ENCODE measurements around the gene DUSP10. TPM values are rescaled to one million over a fixed set of nuclear protein-coding genes. Genes with fewer than 3 reads are reported as not detected.

DUSP10 gene
- total RNA-seq, 1 experiment from 2014 or later: 1.7 TPM

DNA sequence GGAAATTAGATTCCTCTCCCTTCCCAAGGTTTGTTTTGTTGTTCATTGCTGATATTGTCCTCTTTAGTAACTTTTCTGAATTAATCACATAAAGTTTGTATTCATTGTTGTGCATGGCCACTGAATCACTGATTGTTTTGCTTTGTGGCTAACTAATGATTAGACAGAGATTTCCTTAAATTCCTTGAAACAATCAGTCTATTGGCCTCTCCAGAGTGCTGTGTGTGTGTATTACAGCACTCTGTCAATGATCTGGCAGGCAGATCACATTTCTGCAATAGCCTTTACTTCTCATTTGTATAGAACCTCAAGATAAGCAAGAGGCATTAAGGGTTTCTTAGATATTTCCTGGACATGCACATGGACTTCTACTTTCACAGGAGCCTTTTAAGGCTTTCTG, 78.6 kb downstream of the DUSP10 start:
- no peaks in the 10 kb centered on the region for H3K79me2 ChIP-seq (ENCODE audit: insufficient read depth, low read length)
- no peaks in the 10 kb centered on the region for H3K27me3 ChIP-seq (ENCODE audit: insufficient read depth, low read length)
- H3K9me2 ChIP-seq (ENCODE audit: insufficient read depth): no peaks in the 10 kb centered on the region
- no peaks in the 10 kb centered on the region for H4K20me1 ChIP-seq (ENCODE audit: insufficient read depth)
- no peak overlapping the region for H3K4me2 ChIP-seq (ENCODE audit: low read length)
- intact Hi-C loops (cut with micrococcal nuclease): no loop called here
- no peak for ATAC-seq
- H3K9ac ChIP-seq (ENCODE audit: low read length): no peak overlapping the region
- peaks cover 0 to 4% of the 10 kb centered on the region in 2 experiments; a peak in 1 of 4 replicates for H3K4me1 ChIP-seq (ENCODE audit: control insufficient read depth in 1 of 2, insufficient read depth in 2 of 2, low read length in 2 of 2)
- ChIA-PET CTCF (no interaction called here), RAD21 (ENCODE audit: low non-redundant PET in 1 of 2, low total read pairs in 2 of 2, uncharacterized antibody in 2 of 2, unreplicated experiment in 2 of 2) (no interaction called here), POLR2A (no interaction called here)
- BruUV-seq (replicated peaks): no TSS peak
- H2AFZ ChIP-seq (ENCODE audit: low read depth, low read length, poor library complexity, severe bottlenecking): no peak overlapping the region
- TF ChIP-seq SP1 (IDR thresholded peaks at IDR 0.05; ENCODE audit: low read depth) (no peak), POLR2AphosphoS5 (IDR thresholded peaks at IDR 0.05; ENCODE audit: low read depth, low read length) (no peak), EZH2 (IDR thresholded peaks at IDR 0.05) (no peak), JUND (IDR thresholded peaks at IDR 0.05) (no peak), POLR2A (IDR thresholded peaks at IDR 0.05; ENCODE audit: borderline replicate concordance, extremely low read depth, insufficient read depth, insufficient read length) (no peak), CBX3 (IDR thresholded peaks at IDR 0.05; ENCODE audit: low read depth) (no peak), RAD21 (IDR thresholded peaks at IDR 0.05; ENCODE audit: low read depth) (no peak)
- H3K9me3 ChIP-seq (ENCODE audit: control insufficient read depth in 1 of 2, insufficient read depth in 1 of 2, low read depth in 1 of 2, low read length in 2 of 2): no peaks in the 10 kb centered on the region
- H3K27ac ChIP-seq (ENCODE audit: low read depth, low read length): no peak overlapping the region
- H3K4me3 ChIP-seq (replicated peaks in 1 of 2; ENCODE audit: low read depth in 1 of 2, low read length in 2 of 2): no peak overlapping the region
- no peak for DNase-seq (ENCODE audit: low read depth, low spot score)
- H3K36me3 ChIP-seq (ENCODE audit: control insufficient read depth in 1 of 2, insufficient read depth in 2 of 2, low read length in 2 of 2): no peaks in the 10 kb centered on the region

DNA sequence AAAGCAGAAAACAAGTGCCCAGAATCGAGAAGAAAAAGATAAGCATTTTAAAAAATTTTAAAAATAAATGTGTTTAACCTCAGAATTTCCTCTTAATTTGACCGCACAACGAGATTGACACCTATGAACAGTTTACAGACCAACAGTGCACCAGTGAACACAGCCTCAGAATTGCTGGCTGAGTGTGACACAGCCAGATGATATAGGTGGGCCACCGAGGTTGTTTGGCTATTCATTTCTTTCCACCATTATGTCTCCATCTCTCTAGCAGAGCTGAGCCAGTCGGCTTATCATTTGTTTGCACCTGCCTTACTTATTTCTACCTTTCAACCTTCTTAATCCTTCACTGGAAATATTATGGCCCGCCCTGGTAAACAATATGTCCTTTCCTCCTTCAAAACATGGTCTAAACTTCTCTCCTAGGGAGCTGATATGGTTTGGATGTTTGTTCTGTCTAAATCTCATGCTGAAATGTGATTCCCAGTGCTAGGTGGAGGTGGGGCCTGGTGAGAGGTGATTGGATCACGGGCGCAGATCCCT, 86.1 kb downstream of the DUSP10 start:
- no peak for TF ChIP-seq ZNF274 (IDR thresholded peaks at IDR 0.05; ENCODE audit: low read depth, low read length)
- TF ChIP-seq CEBPB (IDR thresholded peaks at IDR 0.05; ENCODE audit: low read depth): no peak
- no peak for TF ChIP-seq SIN3A (IDR thresholded peaks at IDR 0.05; ENCODE audit: low read depth)
- TF ChIP-seq YY1 (IDR thresholded peaks at IDR 0.05; ENCODE audit: extremely low read depth, insufficient replicate concordance, low read depth, low read length): no peak
- TF ChIP-seq, protein P1, sequence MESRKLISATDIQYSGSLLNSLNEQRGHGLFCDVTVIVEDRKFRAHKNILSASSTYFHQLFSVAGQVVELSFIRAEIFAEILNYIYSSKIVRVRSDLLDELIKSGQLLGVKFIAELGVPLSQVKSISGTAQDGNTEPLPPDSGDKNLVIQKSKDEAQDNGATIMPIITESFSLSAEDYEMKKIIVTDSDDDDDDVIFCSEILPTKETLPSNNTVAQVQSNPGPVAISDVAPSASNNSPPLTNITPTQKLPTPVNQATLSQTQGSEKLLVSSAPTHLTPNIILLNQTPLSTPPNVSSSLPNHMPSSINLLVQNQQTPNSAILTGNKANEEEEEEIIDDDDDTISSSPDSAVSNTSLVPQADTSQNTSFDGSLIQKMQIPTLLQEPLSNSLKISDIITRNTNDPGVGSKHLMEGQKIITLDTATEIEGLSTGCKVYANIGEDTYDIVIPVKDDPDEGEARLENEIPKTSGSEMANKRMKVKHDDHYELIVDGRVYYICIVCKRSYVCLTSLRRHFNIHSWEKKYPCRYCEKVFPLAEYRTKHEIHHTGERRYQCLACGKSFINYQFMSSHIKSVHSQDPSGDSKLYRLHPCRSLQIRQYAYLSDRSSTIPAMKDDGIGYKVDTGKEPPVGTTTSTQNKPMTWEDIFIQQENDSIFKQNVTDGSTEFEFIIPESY (IDR thresholded peaks at IDR 0.05; ENCODE audit: extremely low read depth, insufficient replicate concordance, low read length): no peak
- TF ChIP-seq POLR2AphosphoS5 (IDR thresholded peaks at IDR 0.05; ENCODE audit: low read depth, low read length): no peak
- no peak for TF ChIP-seq ELF1 (IDR thresholded peaks at IDR 0.05; ENCODE audit: borderline replicate concordance, low read depth)
- TF ChIP-seq, protein P2, sequence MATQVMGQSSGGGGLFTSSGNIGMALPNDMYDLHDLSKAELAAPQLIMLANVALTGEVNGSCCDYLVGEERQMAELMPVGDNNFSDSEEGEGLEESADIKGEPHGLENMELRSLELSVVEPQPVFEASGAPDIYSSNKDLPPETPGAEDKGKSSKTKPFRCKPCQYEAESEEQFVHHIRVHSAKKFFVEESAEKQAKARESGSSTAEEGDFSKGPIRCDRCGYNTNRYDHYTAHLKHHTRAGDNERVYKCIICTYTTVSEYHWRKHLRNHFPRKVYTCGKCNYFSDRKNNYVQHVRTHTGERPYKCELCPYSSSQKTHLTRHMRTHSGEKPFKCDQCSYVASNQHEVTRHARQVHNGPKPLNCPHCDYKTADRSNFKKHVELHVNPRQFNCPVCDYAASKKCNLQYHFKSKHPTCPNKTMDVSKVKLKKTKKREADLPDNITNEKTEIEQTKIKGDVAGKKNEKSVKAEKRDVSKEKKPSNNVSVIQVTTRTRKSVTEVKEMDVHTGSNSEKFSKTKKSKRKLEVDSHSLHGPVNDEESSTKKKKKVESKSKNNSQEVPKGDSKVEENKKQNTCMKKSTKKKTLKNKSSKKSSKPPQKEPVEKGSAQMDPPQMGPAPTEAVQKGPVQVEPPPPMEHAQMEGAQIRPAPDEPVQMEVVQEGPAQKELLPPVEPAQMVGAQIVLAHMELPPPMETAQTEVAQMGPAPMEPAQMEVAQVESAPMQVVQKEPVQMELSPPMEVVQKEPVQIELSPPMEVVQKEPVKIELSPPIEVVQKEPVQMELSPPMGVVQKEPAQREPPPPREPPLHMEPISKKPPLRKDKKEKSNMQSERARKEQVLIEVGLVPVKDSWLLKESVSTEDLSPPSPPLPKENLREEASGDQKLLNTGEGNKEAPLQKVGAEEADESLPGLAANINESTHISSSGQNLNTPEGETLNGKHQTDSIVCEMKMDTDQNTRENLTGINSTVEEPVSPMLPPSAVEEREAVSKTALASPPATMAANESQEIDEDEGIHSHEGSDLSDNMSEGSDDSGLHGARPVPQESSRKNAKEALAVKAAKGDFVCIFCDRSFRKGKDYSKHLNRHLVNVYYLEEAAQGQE (IDR thresholded peaks at IDR 0.05; ENCODE audit: low read depth): no peak
- TF ChIP-seq, protein P3, sequence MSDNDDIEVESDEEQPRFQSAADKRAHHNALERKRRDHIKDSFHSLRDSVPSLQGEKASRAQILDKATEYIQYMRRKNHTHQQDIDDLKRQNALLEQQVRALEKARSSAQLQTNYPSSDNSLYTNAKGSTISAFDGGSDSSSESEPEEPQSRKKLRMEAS (IDR thresholded peaks at IDR 0.05): no peak
- RAD21 ChIA-PET (ENCODE audit: low non-redundant PET in 1 of 2, low total read pairs in 2 of 2, uncharacterized antibody in 2 of 2, unreplicated experiment in 2 of 2): no interaction called here

More for the DNA sequence above, 86.1 kb downstream of the DUSP10 start:
- BruUV-seq (replicated peaks): no TSS peak
- no peak for ATAC-seq
- Histone ChIP-seq H3K9ac (ENCODE audit: low read length) (no peak overlapping the region), H3K9me2 (ENCODE audit: insufficient read depth) (no peaks in the 10 kb centered on the region), H3K27me3 (ENCODE audit: insufficient read depth, low read length) (no peaks in the 10 kb centered on the region), H3K36me3 (ENCODE audit: control insufficient read depth in 1 of 2, insufficient read depth in 2 of 2, low read length in 2 of 2) (no peaks in the 10 kb centered on the region), H2AFZ (ENCODE audit: low read depth, low read length, poor library complexity, severe bottlenecking) (no peak overlapping the region), H3K9me3 (ENCODE audit: control insufficient read depth in 1 of 2, insufficient read depth in 1 of 2, low read depth in 1 of 2, low read length in 2 of 2) (no peaks in the 10 kb centered on the region), H3K4me3 (replicated peaks in 1 of 2; ENCODE audit: low read depth in 1 of 2, low read length in 2 of 2) (no peak overlapping the region), H3K4me1 (ENCODE audit: control insufficient read depth in 1 of 2, insufficient read depth in 2 of 2, low read length in 2 of 2) (no peaks in the 10 kb centered on the region), H3K79me2 (ENCODE audit: insufficient read depth, low read length) (no peaks in the 10 kb centered on the region), H3K4me2 (ENCODE audit: low read length) (no peak overlapping the region), H4K20me1 (ENCODE audit: insufficient read depth) (no peaks in the 10 kb centered on the region), H3K27ac (ENCODE audit: low read depth, low read length) (no peak overlapping the region)
- ChIA-PET POLR2A (no interaction called here), CTCF (no interaction called here)
- no peak for DNase-seq (ENCODE audit: low read depth, low spot score)
- intact Hi-C loops (cut with micrococcal nuclease): no loop called here

All from HCT116 (cell line).